Left hindlimb (tissue), 1 donor: ENCODE results near the gene DOCK9.
A peak's percentile ranks its signal among the peaks of the same experiment; 100 is the strongest.

Experiments used
- DNase-seq: peaks from one replicate; pipeline ENCODE4 v3.0.0-alpha.2; 2018

Gene DOCK9

GRCh38 chr13:98878486-98879126, 99.3 kb downstream of the DOCK9 start:
- peak; percentile 74 for DNase-seq

- DNase-seq, result no peak
These were observed 99.9 kb downstream of the DOCK9 start for GRCh38 chr13:98877936-98878335.

DNA sequence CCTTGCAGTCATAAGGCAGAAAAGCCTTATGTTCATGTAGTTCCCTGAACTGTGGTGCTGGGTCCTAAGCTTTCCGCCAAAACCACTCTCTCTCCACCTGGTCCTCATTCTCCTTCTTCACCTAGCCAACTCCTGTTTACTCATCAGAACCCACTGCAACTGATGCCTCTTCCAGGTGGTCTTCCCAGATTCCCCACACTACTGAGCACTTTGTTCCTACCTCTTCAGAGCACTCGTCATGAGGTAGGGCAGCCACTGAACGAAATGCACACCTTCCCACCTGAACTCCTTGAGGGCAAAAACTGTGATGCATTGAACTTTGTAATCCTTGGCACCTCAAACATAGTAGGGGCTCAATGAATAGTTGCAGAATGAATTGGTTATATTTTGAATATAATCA, 100.4 kb downstream of the DOCK9 start:
- DNase-seq, result no peak

DNA sequence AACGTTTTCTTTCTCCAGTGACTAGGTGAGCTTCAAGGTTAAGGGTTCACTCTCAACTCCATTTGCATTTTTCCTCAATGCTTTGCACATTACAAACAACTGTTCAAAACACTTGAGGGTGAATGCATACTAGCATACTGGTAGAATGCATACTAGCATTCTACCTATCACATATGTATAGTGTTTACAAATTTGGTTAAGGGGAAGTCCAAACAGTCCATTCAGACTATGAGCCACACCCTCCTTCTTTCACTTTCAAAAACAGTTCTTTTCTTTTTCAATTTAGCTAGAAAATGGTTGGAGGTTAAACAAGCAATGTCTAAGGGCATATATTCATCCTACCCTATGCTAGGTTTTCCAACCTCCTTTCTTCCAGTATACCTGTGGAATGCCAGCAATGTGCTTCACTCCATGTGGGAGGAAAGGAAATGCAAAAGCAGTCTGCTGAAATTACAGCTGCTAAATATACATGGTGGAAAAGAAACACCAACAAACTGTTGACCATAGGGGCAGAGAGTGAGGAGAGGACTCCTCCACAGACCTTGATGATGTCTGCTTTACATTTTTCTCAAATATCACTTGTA, 102.6 kb downstream of the DOCK9 start:
- no peak for DNase-seq

- DNase-seq, result no peak
These were observed 103.9 kb downstream of the DOCK9 start for GRCh38 chr13:98874029-98874397.

DNA sequence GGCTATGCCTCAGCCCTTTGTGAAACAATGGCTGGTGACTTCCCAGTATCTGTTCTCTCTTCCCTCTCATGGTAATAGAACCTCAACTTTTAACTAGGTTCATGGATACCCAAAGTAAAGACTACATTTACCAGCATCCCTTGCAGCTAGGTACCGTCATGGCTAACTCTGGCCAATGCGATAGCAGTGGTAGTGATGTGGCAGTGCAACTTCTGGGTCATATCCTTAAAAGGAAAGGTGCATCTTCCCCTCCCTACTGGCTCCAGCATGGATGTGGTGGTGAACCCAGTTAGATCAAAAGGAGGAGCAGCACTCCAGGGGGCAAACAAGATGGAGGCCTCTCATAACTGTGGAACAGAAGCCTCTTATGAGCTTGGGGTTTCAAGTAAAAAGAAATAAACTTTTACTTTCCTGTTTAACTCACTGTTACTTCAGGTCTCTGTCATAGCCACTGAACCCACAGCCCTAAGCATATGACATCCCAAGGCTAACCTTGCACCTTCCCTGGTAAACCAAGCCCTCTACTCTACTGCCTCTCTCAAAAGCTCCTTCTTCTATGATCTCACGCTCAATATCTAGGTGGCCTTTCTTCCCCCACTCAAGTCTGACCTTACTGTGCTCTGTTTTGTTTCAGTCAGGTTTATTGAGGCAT, 104.4 kb downstream of the DOCK9 start:
- no peak for DNase-seq

GRCh38 chr13:98871727-98872126, 106.1 kb downstream of the DOCK9 start:
- DNase-seq, result no peak

- DNase-seq, result no peak
These were observed 108.3 kb downstream of the DOCK9 start for GRCh38 chr13:98869408-98870090.

GRCh38 chr13:98868932-98869331, 108.9 kb downstream of the DOCK9 start:
- no peak for DNase-seq

GRCh38 chr13:98866882-98867281, 111.0 kb downstream of the DOCK9 start:
- no peak for DNase-seq

DNA sequence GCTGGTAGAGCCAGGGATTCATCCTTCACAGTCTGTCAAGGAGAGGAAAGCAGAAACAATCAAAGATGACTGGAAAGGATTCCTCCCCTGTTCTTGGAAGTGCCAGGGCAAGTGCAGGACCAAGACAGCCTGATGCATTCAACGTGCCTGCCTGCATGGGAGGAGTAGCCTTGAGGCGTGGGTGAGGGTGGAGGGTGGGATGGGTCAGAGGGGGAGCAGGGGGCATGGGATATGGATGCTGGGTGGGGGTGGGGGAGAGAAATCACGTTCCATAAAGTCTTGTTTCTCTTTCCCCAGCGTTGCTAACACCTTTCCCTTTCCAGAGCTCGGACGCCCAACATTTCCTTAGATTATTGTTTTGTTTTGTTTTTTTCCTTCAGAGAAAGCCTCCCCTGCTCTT, 117.4 kb downstream of the DOCK9 start:
- DNase-seq, result no peak

GRCh38 chr13:98858191-98858590, 119.7 kb downstream of the DOCK9 start:
- no peak for DNase-seq

GRCh38 chr13:98856983-98857382, 120.9 kb downstream of the DOCK9 start:
- DNase-seq, result no peak

- DNase-seq, result no peak
These were observed 123.4 kb downstream of the DOCK9 start for GRCh38 chr13:98854448-98854847.

GRCh38 chr13:98853771-98854221, 124.1 kb downstream of the DOCK9 start:
- no peak for DNase-seq

- no peak for DNase-seq
These were observed 126.6 kb downstream of the DOCK9 start for GRCh38 chr13:98851276-98851675.

GRCh38 chr13:98848746-98849145, 129.1 kb downstream of the DOCK9 start:
- DNase-seq, result no peak

- DNase-seq, result no peak
These were observed 130.1 kb downstream of the DOCK9 start for GRCh38 chr13:98847780-98848179.

GRCh38 chr13:98846986-98847385, 130.9 kb downstream of the DOCK9 start:
- no peak for DNase-seq

- DNase-seq, result no peak
These were observed 131.3 kb downstream of the DOCK9 start for GRCh38 chr13:98846521-98846920.

GRCh38 chr13:98845742-98846141, 132.1 kb downstream of the DOCK9 start:
- DNase-seq, result no peak

- DNase-seq, result no peak
These were observed 133.8 kb downstream of the DOCK9 start for GRCh38 chr13:98844021-98844420.

DNA sequence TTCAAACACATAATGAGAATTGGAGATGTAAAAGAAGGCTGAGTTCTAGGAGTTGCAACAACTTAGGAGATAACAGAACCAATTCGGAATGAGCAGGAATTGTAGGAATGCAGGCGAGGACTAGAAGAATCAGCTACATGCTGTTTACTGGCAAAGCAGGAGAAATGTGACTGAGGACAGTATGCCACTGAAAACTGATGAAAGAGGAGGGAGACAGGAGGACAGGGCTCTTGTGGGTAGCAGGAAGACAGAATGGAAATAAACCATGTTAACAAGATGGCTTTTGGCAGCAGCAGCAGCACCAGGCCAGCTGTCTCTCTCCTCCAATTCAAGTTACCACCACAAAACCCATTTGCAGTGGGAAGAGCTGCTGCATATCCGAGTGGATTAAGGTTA, 134.4 kb downstream of the DOCK9 start:
- no peak for DNase-seq
